RWPE2 (cell line): ENCODE data around the gene KCNK16.
"Not testable (repeated sequence)": the region's sequence is repeated elsewhere in the genome, so short reads cannot be mapped to it uniquely, and the experiment has no call there.

Experiments used
- ATAC-seq: fragments of 200-7000 bp; cut with Tn5 transposase; 3 replicates; pipeline ENCODE4 v1.9.1; 2021; ENCODE audit warnings: low read depth
- DNase-seq: peaks from one replicate; pipeline ENCODE4 v3.0.0-alpha.2; 2020; ENCODE audit warnings: low spot score
- H3K27ac ChIP-seq: fragments of 450-650 bp; 2 replicates; pipeline ENCODE4 v1.5.1; 2017; ENCODE audit warnings: mild to moderate bottlenecking; ENCODE audit not compliant: poor library complexity, severe bottlenecking
- H3K27me3 ChIP-seq: fragments of 250-450 bp; sonication (Bioruptor Pico); 2 replicates; pipeline ENCODE4 v1.5.1; 2021; ENCODE audit warnings: mild to moderate bottlenecking, moderate library complexity; ENCODE audit not compliant: insufficient read depth, poor library complexity, severe bottlenecking
- H3K36me3 ChIP-seq: fragments of 250-450 bp; sonication (Bioruptor Pico); 2 replicates; pipeline ENCODE4 v1.5.1; 2020; ENCODE audit warnings: low read depth, mild to moderate bottlenecking, moderate library complexity
- H3K4me1 ChIP-seq: fragments of 250-450 bp; sonication (Bioruptor Pico); 2 replicates; pipeline ENCODE4 v1.5.1; 2021; ENCODE audit warnings: mild to moderate bottlenecking, moderate library complexity; ENCODE audit not compliant: insufficient read depth, poor library complexity, severe bottlenecking
- H3K4me3 ChIP-seq: fragments of 250-450 bp; sonication (Bioruptor Pico); 2 replicates; pipeline ENCODE4 v1.5.1; 2021; ENCODE audit warnings: mild to moderate bottlenecking, moderate library complexity; ENCODE audit not compliant: severe bottlenecking
- H3K9me3 ChIP-seq: fragments of 250-450 bp; sonication (Bioruptor Pico); 2 replicates; pipeline ENCODE4 v1.5.1; 2021; ENCODE audit warnings: mild to moderate bottlenecking, moderate library complexity; ENCODE audit not compliant: severe bottlenecking
- TF ChIP-seq, protein P1 (sequence below): fragments of 450-650 bp; IDR thresholded peaks from one replicate; pipeline ENCODE4 v1.5.1; 2017; ENCODE audit warnings: mild to moderate bottlenecking, moderate library complexity; ENCODE audit not compliant: poor library complexity, severe bottlenecking

KCNK16 gene

DNA sequence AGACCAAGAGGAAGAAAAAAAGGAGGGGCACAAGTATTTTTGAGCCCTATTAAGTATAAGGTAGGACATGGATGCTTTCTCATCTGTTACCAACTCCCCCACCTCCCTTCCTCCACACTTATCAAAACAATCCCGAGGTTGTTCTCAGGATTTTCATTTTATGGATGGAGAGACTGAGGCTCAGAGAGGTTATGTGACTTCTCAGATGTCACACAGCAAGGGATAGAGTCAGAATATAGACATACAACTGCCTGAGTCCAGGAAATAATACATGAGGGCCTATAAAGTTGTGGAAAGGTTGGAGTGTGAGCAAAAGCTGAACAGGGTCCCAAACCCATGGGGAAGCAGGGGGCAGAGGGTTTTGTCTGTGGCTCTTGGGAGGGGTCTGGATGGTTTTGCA is 27.6 kb downstream of the KCNK16 start:
- TF ChIP-seq, protein P1, sequence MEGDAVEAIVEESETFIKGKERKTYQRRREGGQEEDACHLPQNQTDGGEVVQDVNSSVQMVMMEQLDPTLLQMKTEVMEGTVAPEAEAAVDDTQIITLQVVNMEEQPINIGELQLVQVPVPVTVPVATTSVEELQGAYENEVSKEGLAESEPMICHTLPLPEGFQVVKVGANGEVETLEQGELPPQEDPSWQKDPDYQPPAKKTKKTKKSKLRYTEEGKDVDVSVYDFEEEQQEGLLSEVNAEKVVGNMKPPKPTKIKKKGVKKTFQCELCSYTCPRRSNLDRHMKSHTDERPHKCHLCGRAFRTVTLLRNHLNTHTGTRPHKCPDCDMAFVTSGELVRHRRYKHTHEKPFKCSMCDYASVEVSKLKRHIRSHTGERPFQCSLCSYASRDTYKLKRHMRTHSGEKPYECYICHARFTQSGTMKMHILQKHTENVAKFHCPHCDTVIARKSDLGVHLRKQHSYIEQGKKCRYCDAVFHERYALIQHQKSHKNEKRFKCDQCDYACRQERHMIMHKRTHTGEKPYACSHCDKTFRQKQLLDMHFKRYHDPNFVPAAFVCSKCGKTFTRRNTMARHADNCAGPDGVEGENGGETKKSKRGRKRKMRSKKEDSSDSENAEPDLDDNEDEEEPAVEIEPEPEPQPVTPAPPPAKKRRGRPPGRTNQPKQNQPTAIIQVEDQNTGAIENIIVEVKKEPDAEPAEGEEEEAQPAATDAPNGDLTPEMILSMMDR: no peak
- Histone ChIP-seq H3K36me3 (no peaks in the 10 kb centered on the region), H3K4me1 (no peaks in the 10 kb centered on the region), H3K27ac (no peak overlapping the region), H3K27me3 (no peaks in the 10 kb centered on the region), H3K4me3 (no peak overlapping the region), H3K9me3 (no peaks in the 10 kb centered on the region)
- DNase-seq (no peak), ATAC-seq (no peak)

DNA sequence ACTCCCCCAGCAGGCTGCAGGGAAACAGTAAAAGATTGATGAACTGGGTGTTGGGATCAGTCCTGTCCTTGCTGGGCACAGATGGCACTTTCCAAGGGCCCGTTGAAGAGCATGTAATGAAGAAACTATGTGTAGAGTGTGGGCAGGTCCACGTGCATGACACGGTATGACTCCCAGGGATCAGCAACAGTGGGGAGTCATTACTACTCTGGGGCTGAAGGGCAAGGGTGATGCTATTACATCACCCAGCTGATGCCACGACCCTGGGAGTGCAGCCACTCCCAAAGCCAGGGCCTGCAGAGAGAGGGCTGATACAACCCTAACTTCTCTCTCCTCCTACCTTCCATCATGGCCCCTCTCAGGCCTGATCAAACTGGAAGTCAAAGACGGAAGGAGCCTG is 28.4 kb downstream of the KCNK16 start:
- TF ChIP-seq, protein P1: no peak
- no peak overlapping the region for H3K27ac ChIP-seq

DNA sequence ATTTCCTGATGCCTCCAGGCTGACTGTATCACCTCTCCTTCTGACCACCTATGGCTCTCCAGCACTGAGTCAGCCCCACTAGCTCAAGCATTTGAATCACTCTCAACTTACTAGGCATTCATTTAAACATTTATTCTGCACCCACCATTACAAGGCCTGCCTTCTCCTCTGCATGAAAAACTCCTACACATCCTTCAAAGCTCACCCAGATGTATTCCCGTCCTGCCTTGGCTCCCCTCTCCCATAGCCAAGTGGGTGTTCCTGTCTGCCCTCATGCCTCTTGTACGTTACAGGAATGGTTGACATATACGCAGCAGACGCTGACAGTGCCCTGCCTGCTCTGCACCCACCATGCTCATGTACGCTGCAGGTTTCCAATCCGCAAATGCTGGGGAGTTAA is 29.9 kb downstream of the KCNK16 start:
- TF ChIP-seq, protein P1: no peak
- ATAC-seq: no peak
- no peaks in the 10 kb centered on the region for H3K27me3 ChIP-seq
- H3K4me3 ChIP-seq: no peak overlapping the region
- no peak overlapping the region for H3K27ac ChIP-seq
- H3K4me1 ChIP-seq: no peaks in the 10 kb centered on the region
- no peak for DNase-seq
- H3K9me3 ChIP-seq: no peaks in the 10 kb centered on the region
- no peaks in the 10 kb centered on the region for H3K36me3 ChIP-seq

More for the DNA sequence above, 28.4 kb downstream of the KCNK16 start:
- DNase-seq (no peak), ATAC-seq (no peak)
- no peaks in the 10 kb centered on the region for H3K4me1 ChIP-seq
- H3K9me3 ChIP-seq: no peaks in the 10 kb centered on the region
- H3K27me3 ChIP-seq: no peaks in the 10 kb centered on the region
- H3K36me3 ChIP-seq: no peaks in the 10 kb centered on the region
- no peak overlapping the region for H3K4me3 ChIP-seq

DNA sequence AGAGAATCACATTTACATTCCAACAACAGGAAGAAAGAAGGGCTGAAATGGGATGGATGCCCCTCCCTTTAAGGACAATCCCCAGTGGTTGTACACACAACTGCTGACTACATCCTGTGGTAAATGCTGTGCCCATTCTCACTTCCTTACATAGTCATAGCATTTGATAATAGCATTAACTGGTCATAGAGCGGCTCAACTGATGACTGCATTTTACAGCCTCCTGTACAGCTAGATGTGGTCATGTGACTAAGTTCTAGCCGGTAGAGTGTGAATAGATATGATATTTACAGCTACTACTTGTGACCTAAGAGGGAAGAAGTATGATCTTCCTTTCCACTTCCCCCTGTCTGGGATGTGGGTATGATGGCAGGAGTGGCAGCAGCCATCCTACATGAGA is 33.0 kb downstream of the KCNK16 start:
- no peak for ATAC-seq
- no peak overlapping the region for H3K4me3 ChIP-seq
- no peak for DNase-seq
- TF ChIP-seq, protein P1: no peak
- no peaks in the 10 kb centered on the region for H3K4me1 ChIP-seq
- H3K9me3 ChIP-seq: no peaks in the 10 kb centered on the region
- H3K27ac ChIP-seq: no peak overlapping the region
- no peaks in the 10 kb centered on the region for H3K36me3 ChIP-seq
- H3K27me3 ChIP-seq: no peaks in the 10 kb centered on the region

DNA sequence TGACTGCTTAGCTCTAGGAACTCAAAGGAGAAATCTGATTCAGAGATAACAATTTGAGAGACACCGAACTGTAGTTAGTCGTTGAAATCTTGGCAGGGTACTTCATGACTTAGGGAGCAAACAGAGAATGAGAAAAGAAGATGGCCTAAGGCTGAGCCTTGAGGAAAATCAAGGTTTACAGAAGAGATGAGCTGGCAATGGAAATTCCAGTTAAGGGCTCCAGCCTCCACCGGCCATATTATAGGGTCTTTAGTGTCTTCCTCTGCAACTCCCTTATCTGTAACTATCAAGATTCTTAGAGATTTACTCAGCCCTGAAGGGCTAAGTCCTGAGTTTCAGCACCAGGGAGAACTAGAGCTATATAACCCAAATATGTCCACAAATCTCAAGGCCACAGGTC is 34.9 kb downstream of the KCNK16 start:
- Histone ChIP-seq H3K4me3 (no peak overlapping the region), H3K36me3 (no peaks in the 10 kb centered on the region), H3K27ac (no peak overlapping the region), H3K27me3 (no peaks in the 10 kb centered on the region), H3K9me3 (no peaks in the 10 kb centered on the region), H3K4me1 (no peaks in the 10 kb centered on the region)
- no peak for DNase-seq
- TF ChIP-seq, protein P1: no peak
- no peak for ATAC-seq

DNA sequence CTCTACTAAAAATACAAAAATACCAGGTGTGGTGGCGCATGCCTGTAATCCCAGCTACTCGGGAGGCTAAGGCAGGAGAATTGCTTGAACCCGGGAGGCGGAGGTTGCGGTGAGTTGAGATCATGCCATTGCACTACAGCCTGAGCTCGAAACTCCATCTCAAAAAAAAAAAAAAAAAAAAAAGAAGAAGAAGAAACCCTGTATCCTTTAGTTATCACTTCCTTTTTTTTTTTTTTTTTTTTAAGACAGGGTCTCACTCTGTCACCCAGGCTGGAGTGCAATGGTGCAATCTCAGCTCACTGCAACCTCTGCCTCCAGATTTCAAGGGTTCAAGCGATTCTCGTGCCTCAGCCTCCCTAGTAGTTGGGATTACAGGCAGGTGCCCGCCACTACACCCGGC is 35.9 kb downstream of the KCNK16 start:
- not testable (repeated sequence) for H3K9me3 ChIP-seq, DNase-seq, ATAC-seq, H3K27ac ChIP-seq, H3K27me3 ChIP-seq, H3K4me3 ChIP-seq, H3K36me3 ChIP-seq, H3K4me1 ChIP-seq
